Measurements from ENCODE around the gene CSMD2. TPM values are rescaled to one million over a fixed set of nuclear protein-coding genes. Genes with fewer than 3 reads are reported as not detected.

The CSMD2 gene
- total RNA-seq, 2 donors from 2014 or later: 0.62 to 2.8 TPM

- DNase-seq: no peak
- Mint-ChIP-seq H3K27ac (no peak overlapping the region), H3K9me3 (no peaks in the 10 kb centered on the region), H3K4me3 (no peak overlapping the region), H3K36me3 (ENCODE audit: low read depth) (no peaks in the 10 kb centered on the region), H3K27me3 (ENCODE audit: insufficient read depth) (peaks cover 48% of the 10 kb centered on the region), H3K4me1 (peaks cover 7% of the 10 kb centered on the region)
- Histone ChIP-seq H3K36me3 (ENCODE audit: control insufficient read depth, insufficient read depth, low read length) (no peaks in the 10 kb centered on the region), H3K4me1 (ENCODE audit: control insufficient read depth, insufficient read depth, low read length) (peaks cover 1% of the 10 kb centered on the region), H3K27me3 (ENCODE audit: control insufficient read depth, insufficient read depth, low read length, poor library complexity, severe bottlenecking) (peaks cover 15% of the 10 kb centered on the region), H3K4me3 (ENCODE audit: low read length) (no peak overlapping the region), H3K9me3 (ENCODE audit: control insufficient read depth, low read length) (no peaks in the 10 kb centered on the region), H3K27ac (ENCODE audit: low read depth, low read length) (no peak overlapping the region), H3K9ac (ENCODE audit: extremely low read depth, low read length, poor library complexity, severe bottlenecking) (no peak overlapping the region)
- 93 to 100% methylated on average over 1 to 2 of the region's 2 CpGs for WGBS, 2 experiments (ENCODE audit: insufficient coverage in 1 of 2, insufficient read length in 1 of 2)
- TF ChIP-seq CTCF (conservative IDR thresholded peaks at IDR 0.05): no peak
Observed at GRCh38 chr1:34143975-34144374, 21.1 kb downstream of the CSMD2 start.

- Mint-ChIP-seq H3K36me3 (ENCODE audit: low read depth) (no peaks in the 10 kb centered on the region), H3K27me3 (ENCODE audit: insufficient read depth) (peaks cover 16% of the 10 kb centered on the region), H3K4me1 (no peaks in the 10 kb centered on the region), H3K9me3 (no peaks in the 10 kb centered on the region), H3K4me3 (no peak overlapping the region), H3K27ac (no peak overlapping the region)
- H3K36me3 ChIP-seq (ENCODE audit: control insufficient read depth, insufficient read depth, low read length): no peaks in the 10 kb centered on the region
- 67 to 100% methylated on average over 1 to 6 of the region's 7 CpGs for WGBS, 2 experiments (ENCODE audit: insufficient coverage in 1 of 2, insufficient read length in 1 of 2)
- peak; percentile 38 for DNase-seq
- no peak for TF ChIP-seq CTCF (conservative IDR thresholded peaks at IDR 0.05)
- H3K4me1 ChIP-seq (ENCODE audit: control insufficient read depth, insufficient read depth, low read length): no peaks in the 10 kb centered on the region
- H3K9ac ChIP-seq (ENCODE audit: extremely low read depth, low read length, poor library complexity, severe bottlenecking): no peak overlapping the region
- no peak overlapping the region for H3K27ac ChIP-seq (ENCODE audit: low read depth, low read length)
- H3K9me3 ChIP-seq (ENCODE audit: control insufficient read depth, low read length): no peaks in the 10 kb centered on the region
- no peak overlapping the region for H3K4me3 ChIP-seq (ENCODE audit: low read length)
- H3K27me3 ChIP-seq (ENCODE audit: control insufficient read depth, insufficient read depth, low read length, poor library complexity, severe bottlenecking): no peaks in the 10 kb centered on the region
Observed at GRCh38 chr1:34140011-34140676, 24.9 kb downstream of the CSMD2 start.

GRCh38 chr1:34137411-34137810 lies 27.6 kb downstream of the CSMD2 start:
- H3K4me1 ChIP-seq (ENCODE audit: control insufficient read depth, insufficient read depth, low read length): no peaks in the 10 kb centered on the region
- WGBS, 2 experiments (ENCODE audit: insufficient coverage in 1 of 2, insufficient read length in 1 of 2): 89 to 100% methylated on average over 1 to 3 of the region's 3 CpGs

More at GRCh38 chr1:34137411-34137810, 27.6 kb downstream of the CSMD2 start:
- no peaks in the 10 kb centered on the region for H3K9me3 ChIP-seq (ENCODE audit: control insufficient read depth, low read length)
- Mint-ChIP-seq H3K4me3 (no peak overlapping the region), H3K9me3 (no peaks in the 10 kb centered on the region), H3K4me1 (no peaks in the 10 kb centered on the region), H3K27ac (no peak overlapping the region), H3K36me3 (ENCODE audit: low read depth) (no peaks in the 10 kb centered on the region), H3K27me3 (ENCODE audit: insufficient read depth) (peaks cover 4% of the 10 kb centered on the region)
- TF ChIP-seq CTCF (conservative IDR thresholded peaks at IDR 0.05): no peak
- H3K9ac ChIP-seq (ENCODE audit: extremely low read depth, low read length, poor library complexity, severe bottlenecking): no peak overlapping the region
- H3K4me3 ChIP-seq (ENCODE audit: low read length): no peak overlapping the region
- peak; percentile 7 for DNase-seq
- H3K27me3 ChIP-seq (ENCODE audit: control insufficient read depth, insufficient read depth, low read length, poor library complexity, severe bottlenecking): no peaks in the 10 kb centered on the region
- H3K36me3 ChIP-seq (ENCODE audit: control insufficient read depth, insufficient read depth, low read length): no peaks in the 10 kb centered on the region
- no peak overlapping the region for H3K27ac ChIP-seq (ENCODE audit: low read depth, low read length)
